GM12874 (cell line): ENCODE results near the gene MUC5AC.

Experiments
- TF ChIP-seq, protein P1 (sequence below): IDR thresholded peaks from 2 replicates; pipeline ENCODE4 v1.5.1; 2011; ENCODE audit warnings: low read depth, mild to moderate bottlenecking, control low read depth, low read length, moderate library complexity; ENCODE audit not compliant: insufficient read depth

The MUC5AC gene

DNA sequence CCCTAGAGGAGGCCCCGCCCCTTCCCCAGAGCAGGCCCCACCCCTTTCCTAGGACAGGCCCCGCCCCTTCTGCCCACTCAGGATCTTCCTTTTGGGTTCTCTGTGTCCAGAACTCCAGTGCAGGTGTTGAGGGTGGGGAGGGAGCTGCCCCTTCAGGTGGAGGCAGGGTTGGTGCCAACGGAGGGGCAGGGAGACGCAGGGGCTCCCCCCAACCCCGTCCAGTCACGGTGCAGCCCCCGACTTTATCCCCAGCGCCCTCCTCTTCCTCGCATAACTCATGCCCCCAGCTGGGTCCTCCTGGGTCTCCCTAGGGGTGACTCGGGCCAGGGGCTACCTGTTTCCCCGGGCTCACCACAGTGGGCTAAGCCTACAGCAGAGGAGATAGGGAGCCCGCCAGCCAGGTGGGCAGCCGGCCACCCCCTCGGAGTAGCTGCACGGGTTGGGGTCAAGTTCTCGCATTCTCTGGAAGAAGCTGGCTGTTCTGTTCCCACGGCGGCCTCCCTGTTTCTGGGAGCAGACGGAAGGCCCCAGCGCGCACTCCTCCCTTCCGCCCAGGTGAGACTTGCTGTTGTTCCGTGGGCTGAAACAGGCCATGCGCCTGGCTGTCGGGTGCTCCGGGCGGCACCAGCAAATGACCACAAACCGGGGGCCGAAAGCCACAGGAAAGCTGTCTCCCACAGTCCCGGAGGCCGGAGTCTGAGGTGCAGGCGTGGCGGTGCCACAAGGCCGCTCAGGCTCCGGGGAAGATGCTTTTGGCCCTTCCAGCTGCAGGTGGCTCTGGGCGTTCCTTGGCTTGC is 44.1 kb upstream of the MUC5AC start:
- TF ChIP-seq, protein P1, sequence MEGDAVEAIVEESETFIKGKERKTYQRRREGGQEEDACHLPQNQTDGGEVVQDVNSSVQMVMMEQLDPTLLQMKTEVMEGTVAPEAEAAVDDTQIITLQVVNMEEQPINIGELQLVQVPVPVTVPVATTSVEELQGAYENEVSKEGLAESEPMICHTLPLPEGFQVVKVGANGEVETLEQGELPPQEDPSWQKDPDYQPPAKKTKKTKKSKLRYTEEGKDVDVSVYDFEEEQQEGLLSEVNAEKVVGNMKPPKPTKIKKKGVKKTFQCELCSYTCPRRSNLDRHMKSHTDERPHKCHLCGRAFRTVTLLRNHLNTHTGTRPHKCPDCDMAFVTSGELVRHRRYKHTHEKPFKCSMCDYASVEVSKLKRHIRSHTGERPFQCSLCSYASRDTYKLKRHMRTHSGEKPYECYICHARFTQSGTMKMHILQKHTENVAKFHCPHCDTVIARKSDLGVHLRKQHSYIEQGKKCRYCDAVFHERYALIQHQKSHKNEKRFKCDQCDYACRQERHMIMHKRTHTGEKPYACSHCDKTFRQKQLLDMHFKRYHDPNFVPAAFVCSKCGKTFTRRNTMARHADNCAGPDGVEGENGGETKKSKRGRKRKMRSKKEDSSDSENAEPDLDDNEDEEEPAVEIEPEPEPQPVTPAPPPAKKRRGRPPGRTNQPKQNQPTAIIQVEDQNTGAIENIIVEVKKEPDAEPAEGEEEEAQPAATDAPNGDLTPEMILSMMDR = no peak

DNA sequence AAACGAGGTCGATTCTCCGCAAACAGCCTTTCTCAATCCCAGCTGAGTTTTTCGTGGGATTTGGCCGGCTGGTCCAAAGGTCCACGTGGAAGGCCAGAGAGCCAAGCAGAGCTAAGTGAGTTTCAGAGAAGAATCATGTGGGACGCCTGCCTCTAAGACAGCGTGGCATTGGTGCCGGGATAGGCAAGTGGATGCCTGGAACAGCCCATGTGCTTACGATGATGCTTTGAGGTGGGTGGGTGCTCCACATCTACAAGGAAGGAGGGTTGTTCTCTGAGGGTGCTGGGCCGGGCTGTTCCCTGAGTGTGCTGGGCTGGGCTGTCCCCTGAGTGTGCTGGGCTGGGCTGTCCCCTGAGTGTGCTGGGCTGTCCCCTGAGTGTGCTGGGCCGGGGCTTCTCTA is 41.6 kb upstream of the MUC5AC start:
- TF ChIP-seq, protein P1 = no peak

DNA sequence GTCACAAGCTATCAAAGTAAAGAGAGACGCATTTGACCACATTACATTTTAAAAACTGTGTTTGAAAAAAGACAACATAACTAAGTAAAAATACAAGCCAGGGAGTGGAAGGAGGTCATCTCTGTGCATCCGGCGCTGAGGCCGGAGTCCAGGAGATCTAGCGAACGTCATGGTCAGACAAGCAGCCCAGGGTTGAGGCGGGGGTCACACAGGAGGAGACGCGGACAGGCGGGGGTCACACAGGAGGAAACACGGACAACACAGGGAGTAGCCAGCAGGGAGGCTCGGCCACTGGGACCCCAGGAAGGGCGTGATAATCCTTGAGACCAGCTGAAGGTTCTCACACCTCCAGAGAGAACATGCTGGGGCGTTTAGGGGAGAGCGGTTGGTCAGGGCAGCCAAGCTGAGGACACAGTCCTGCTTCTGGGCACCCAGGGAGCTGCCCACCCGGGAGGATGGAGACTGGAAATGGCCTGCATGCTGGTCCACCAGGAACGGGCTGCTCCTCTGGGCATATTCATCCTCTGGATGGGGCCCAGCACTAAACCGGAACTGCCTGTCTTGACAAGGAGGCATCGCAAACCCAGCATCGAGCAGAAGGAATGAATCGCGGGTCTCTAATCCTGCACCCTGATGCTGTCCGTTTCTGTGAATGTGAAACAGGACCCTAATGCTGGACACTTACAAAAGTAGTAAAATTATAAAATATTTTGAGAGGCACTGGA is 40.9 kb upstream of the MUC5AC start:
- TF ChIP-seq, protein P1 = no peak

DNA sequence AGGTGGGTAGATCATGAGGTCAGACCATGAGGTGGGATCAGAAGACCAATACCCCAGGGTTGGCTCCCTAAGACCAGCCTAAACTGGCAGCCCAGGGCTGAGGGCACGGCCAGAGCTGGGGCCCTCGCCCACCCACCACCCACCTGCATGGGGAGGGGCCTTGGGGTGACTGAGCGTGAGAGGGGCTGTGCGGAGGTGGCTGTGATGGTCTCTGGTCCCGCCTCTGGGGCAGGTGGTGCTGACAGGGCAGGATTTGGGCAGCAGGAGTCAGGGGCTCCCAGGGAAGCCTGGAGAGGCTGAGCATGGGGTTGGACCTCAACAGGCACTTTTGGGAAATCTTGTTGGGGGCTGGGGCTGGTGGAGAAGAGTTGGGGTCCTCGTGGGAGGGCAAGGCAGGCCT is 39.8 kb upstream of the MUC5AC start:
- TF ChIP-seq, protein P1 = no peak

DNA sequence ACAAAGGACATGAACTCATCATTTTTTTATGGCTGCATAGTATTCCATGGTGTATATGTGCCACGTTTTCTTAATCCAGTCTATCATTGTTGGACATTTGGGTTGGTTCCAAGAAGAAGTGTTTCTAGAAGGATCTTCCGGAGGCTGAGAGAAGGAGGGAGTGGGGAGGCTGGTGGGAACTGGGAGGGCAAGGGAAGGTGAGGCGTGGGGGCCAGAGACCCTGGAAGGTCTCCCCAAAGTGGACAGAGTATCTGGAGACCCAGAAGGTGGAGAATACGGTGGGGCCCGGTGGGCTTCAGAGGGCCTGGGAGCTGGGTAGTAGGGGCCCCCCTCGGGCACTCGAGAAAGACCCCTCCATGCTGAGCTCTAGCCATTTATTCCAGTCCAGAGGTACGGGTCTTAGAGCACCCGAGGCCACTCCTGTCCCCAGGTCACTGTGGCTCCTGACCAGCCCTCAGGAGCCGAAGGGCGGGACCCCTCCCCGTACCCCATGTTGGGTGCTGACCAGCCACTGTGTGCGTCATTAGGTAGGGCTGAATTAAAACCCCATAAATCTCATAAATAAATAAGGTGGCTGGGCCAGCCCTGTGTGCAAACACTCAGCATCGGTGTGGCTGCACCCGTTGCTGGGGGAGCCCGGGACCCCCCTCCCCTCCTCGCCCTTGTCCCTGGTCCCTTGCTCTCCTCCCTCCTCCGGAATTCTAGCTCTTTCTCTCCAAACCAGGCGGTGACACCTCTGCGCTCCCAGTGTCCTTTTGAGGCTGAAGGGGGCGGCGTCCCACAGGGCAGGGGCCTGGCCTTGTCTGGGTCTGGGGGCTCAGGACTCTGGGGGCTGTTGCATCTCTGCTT is 38.8 kb upstream of the MUC5AC start:
- TF ChIP-seq, protein P1 = no peak

DNA sequence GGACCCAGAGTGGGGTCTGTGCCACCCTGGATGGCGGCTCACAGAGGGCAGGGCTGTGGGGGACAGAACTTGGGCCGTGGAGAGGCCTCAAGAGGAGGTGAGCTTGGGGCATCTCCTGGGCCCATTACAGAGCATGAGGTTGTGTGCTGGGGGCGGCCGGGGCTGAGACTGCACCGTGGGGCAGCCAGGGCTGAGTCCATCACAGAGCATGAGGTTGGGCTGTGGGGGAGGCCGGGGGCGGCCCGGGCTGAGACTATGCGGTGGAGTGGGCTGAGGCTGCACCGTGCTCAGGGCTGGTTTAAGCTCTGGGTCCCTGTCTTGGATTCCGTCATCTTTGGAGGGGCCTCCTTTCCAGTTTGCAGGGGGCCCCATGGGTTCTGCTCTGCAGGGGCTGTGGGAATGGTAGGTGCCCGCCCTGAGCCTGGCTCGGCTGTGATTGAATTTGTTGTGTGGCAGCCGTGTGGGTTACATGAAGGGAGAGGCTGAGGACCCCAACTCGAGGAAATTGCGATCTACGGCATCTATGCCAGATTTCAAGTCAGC is 38.1 kb upstream of the MUC5AC start:
- TF ChIP-seq, protein P1 = no peak
